ENCODE results near the gene SP6.

GRCh38 chr17:47895347-47895855 is 44.4 kb upstream of the SP6 start:
- TF ChIP-seq CTCF (IDR thresholded peaks at IDR 0.05) = no peak
- peak; percentile 64 for TF ChIP-seq POLR2A (IDR thresholded peaks at IDR 0.05)
